Stimulated activated naive CD8-positive, alpha-beta T cell treated with anti-CD3 and anti-CD28 coated beads, Interleukin-15, Interleukin-2, amounts not matched to agents 100 ng/mL and 50 ng/mL, for 24 hours (primary cell): ENCODE results near the gene ZNHIT2.

Experiments
- H3K27ac Mint-ChIP-seq: one replicate; pipeline ENCODE4 v1.8.0; 2021; ENCODE audit warnings: mild to moderate bottlenecking, mixed read lengths
- H3K27me3 Mint-ChIP-seq: one replicate; pipeline ENCODE4 v1.8.0; 2021; ENCODE audit warnings: mixed read lengths
- H3K36me3 Mint-ChIP-seq: one replicate; pipeline ENCODE4 v1.8.0; 2021; ENCODE audit warnings: low read depth, mixed read lengths
- H3K4me1 Mint-ChIP-seq: one replicate; pipeline ENCODE4 v1.8.0; 2021; ENCODE audit warnings: low read depth, mixed read lengths
- H3K4me3 Mint-ChIP-seq: one replicate; pipeline ENCODE4 v1.8.0; 2021; ENCODE audit warnings: mild to moderate bottlenecking, mixed read lengths
- H3K9me3 Mint-ChIP-seq: one replicate; pipeline ENCODE4 v1.8.0; 2021; ENCODE audit warnings: mixed read lengths

ZNHIT2 gene

DNA sequence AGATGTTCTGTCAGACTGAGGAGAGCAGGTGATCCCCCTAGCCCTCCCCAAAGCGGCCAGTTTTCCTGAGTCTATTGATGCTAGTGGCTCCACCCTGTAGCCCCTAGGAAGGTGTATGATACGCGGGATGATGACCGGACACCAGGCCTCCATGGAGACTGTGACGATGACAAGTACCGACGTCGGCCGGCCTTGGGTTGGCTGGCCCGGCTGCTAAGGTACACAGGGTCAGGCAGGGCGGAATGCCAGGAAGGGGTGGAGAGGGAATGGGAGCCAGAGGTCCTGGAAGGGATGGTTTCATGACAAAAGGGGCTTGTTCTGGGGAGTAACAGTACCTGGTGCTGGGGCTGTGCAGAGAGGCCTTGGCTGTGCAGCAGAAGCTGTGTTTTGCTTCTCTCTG lies 30.3 kb downstream of the ZNHIT2 start:
- peaks cover 34% of the 10 kb centered on the region for H3K4me1 Mint-ChIP-seq
- no peak overlapping the region for H3K27ac Mint-ChIP-seq
- peaks cover 36% of the 10 kb centered on the region for H3K36me3 Mint-ChIP-seq
- no peaks in the 10 kb centered on the region for H3K27me3 Mint-ChIP-seq
- H3K4me3 Mint-ChIP-seq = no peak overlapping the region
- no peaks in the 10 kb centered on the region for H3K9me3 Mint-ChIP-seq

- Mint-ChIP-seq H3K4me1 (peaks cover 38% of the 10 kb centered on the region), H3K36me3 (peaks cover 40% of the 10 kb centered on the region), H3K9me3 (no peaks in the 10 kb centered on the region), H3K4me3 (no peak overlapping the region), H3K27ac (no peak overlapping the region), H3K27me3 (no peaks in the 10 kb centered on the region)
Measured at GRCh38 chr11:65086809-65087208, 30.7 kb downstream of the ZNHIT2 start.

- H3K27me3 Mint-ChIP-seq = no peaks in the 10 kb centered on the region
- peak overlapping the region; percentile 99 for H3K4me3 Mint-ChIP-seq
- H3K4me1 Mint-ChIP-seq = peaks cover 51% of the 10 kb centered on the region
- H3K9me3 Mint-ChIP-seq = no peaks in the 10 kb centered on the region
- peak overlapping the region; percentile 95 for H3K27ac Mint-ChIP-seq
- peaks cover 53% of the 10 kb centered on the region for H3K36me3 Mint-ChIP-seq
Measured at GRCh38 chr11:65085446-65085845, 32.1 kb downstream of the ZNHIT2 start.

GRCh38 chr11:65084598-65085375 lies 32.7 kb downstream of the ZNHIT2 start:
- peak overlapping the region; percentile 99 for H3K4me3 Mint-ChIP-seq
- no peaks in the 10 kb centered on the region for H3K9me3 Mint-ChIP-seq
- peaks cover 55% of the 10 kb centered on the region for H3K4me1 Mint-ChIP-seq
- H3K36me3 Mint-ChIP-seq = peaks cover 57% of the 10 kb centered on the region
- no peaks in the 10 kb centered on the region for H3K27me3 Mint-ChIP-seq
- H3K27ac Mint-ChIP-seq = peak overlapping the region; percentile 95

DNA sequence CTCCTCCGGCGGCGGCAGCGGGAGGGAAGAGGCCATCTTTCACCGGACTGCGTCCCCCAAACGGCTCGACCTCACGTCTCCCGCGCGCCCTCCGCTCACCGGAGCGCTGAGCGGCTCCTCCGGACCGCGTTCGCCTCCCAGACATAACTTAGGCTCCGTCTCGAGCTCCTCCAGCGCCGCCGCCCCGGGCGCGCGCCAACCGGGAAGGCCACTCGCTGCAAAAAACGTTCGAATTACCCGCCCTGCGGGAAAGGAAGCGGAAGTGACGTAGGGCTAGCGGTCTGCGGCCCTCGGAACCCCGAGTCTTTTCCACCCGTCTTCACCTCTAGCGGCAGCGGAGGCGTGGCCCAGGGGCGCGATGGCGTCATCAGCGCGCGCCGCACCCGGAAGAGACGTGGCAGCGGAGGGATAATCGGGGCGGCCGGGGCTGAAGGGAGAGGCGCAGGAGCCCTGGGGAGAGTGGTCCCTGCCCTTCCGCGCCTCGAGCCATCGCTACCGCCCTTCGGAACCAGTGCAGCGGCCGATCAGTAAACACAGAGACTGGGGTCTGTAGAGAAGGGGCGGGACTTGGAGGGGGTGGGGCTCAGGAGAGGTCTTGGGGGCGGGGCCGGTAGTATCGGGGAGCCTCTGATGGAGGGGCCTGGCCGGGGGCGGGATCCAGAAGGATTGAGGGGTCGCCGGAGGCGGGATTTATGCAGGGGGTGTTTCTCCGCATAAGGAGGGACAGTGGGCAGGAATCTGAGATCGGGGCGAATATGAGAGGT lies 33.5 kb downstream of the ZNHIT2 start, which contains the start of the genes CDCA5 and ZFPL1:
TSS of gene CDCA5 (minus strand) at position 207 of the 764 bp plus-strand sequence. CDS start at position 145, 62 bp downstream.
TSS of gene ZFPL1 (plus strand) at position 389 of the 764 bp plus-strand sequence. CDS start 477 bp downstream, outside the sequence.
- Mint-ChIP-seq H3K27ac (peak within 1 kb of the TSS; percentile 95), H3K4me1 (peaks cover 59% of the 10 kb centered on the region)

DNA sequence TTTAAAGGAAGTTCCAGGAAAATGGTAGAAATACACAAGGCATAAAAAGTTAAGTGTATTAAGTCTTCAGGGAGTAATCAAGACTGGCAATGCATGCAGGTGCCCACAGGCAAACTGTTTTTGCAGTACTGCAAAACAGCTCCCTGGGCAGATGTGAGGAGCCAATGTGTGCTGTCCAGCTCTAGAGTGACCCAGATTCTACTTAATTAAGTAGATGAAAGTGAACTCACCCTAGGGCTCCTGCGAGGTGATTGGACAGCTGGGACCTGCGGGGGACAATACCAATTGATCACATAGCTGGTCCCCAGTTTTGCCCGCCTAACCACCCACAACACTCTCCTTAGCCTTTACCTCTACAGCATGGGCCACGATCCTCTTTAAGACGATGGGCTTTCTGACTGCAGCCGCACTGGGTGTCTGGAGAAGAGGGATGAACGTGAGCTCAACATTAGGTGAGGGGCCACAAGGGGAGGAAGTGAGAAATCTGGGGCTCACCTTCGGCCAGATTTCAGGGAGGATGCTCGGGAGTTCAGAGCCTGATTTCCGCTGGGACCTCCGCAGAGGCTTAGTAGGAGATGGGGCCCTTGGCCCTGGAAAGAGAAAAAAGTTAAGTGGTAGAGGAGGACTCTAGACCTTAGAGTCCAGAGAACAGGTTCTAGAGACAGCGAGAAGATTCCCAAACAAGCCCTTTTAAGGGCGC lies 34.2 kb downstream of the ZNHIT2 start:
- Mint-ChIP-seq H3K27ac (peak overlapping the region; percentile 95), H3K4me1 (peaks cover 66% of the 10 kb centered on the region), H3K36me3 (peaks cover 60% of the 10 kb centered on the region), H3K4me3 (peak overlapping the region; percentile 99), H3K9me3 (no peaks in the 10 kb centered on the region), H3K27me3 (no peaks in the 10 kb centered on the region)

More for the DNA sequence above, 33.5 kb downstream of the ZNHIT2 start, which contains the start of the genes CDCA5 and ZFPL1:
- Mint-ChIP-seq H3K9me3 (no peaks in the 10 kb centered on the region), H3K27me3 (no peaks in the 10 kb centered on the region), H3K4me3 (peak within 1 kb of the TSS; percentile 99), H3K36me3 (peaks cover 60% of the 10 kb centered on the region)

GRCh38 chr11:65078786-65079342 lies 38.6 kb downstream of the ZNHIT2 start:
- H3K4me1 Mint-ChIP-seq = peaks cover 54% of the 10 kb centered on the region
- peaks cover 74% of the 10 kb centered on the region for H3K36me3 Mint-ChIP-seq
- no peaks in the 10 kb centered on the region for H3K27me3 Mint-ChIP-seq
- H3K27ac Mint-ChIP-seq = peak overlapping the region; percentile 65
- no peak overlapping the region for H3K4me3 Mint-ChIP-seq
- H3K9me3 Mint-ChIP-seq = no peaks in the 10 kb centered on the region

GRCh38 chr11:65078151-65078550 lies 39.4 kb downstream of the ZNHIT2 start:
- Mint-ChIP-seq H3K27me3 (no peaks in the 10 kb centered on the region), H3K4me3 (peak overlapping the region; percentile 20), H3K4me1 (peaks cover 47% of the 10 kb centered on the region), H3K27ac (peak overlapping the region; percentile 65), H3K36me3 (peaks cover 70% of the 10 kb centered on the region), H3K9me3 (no peaks in the 10 kb centered on the region)

- Mint-ChIP-seq H3K36me3 (peaks cover 63% of the 10 kb centered on the region), H3K4me3 (no peak overlapping the region), H3K9me3 (no peaks in the 10 kb centered on the region), H3K27ac (no peak overlapping the region), H3K4me1 (peaks cover 40% of the 10 kb centered on the region), H3K27me3 (no peaks in the 10 kb centered on the region)
Measured at GRCh38 chr11:65077451-65077850, 40.0 kb downstream of the ZNHIT2 start.

DNA sequence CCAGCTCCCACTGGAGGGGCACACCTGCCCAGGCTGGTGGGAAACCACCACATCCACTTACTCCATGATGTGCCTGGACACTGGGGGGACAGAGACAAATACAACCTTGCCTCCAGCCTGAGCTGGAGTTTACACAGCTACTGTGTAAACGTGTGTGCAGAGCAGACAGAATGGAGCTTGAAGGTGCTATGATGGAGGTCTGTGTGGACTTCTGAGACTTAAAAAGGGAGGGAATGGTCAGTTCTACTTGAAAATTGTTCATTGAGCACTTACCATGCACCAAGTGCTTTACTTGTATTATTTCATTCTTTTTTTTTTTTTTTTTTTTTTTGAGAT lies 44.9 kb downstream of the ZNHIT2 start:
- peaks cover 22% of the 10 kb centered on the region for H3K36me3 Mint-ChIP-seq

GRCh38 chr11:65071907-65072630 lies 45.4 kb downstream of the ZNHIT2 start:
- Mint-ChIP-seq H3K27ac (no peak overlapping the region), H3K4me3 (no peak overlapping the region), H3K27me3 (no peaks in the 10 kb centered on the region), H3K4me1 (no peaks in the 10 kb centered on the region), H3K36me3 (peaks cover 17% of the 10 kb centered on the region), H3K9me3 (no peaks in the 10 kb centered on the region)

More for the DNA sequence above, 44.9 kb downstream of the ZNHIT2 start:
- H3K4me3 Mint-ChIP-seq = no peak overlapping the region
- no peaks in the 10 kb centered on the region for H3K9me3 Mint-ChIP-seq
- no peaks in the 10 kb centered on the region for H3K27me3 Mint-ChIP-seq
- no peaks in the 10 kb centered on the region for H3K4me1 Mint-ChIP-seq
- no peak overlapping the region for H3K27ac Mint-ChIP-seq

DNA sequence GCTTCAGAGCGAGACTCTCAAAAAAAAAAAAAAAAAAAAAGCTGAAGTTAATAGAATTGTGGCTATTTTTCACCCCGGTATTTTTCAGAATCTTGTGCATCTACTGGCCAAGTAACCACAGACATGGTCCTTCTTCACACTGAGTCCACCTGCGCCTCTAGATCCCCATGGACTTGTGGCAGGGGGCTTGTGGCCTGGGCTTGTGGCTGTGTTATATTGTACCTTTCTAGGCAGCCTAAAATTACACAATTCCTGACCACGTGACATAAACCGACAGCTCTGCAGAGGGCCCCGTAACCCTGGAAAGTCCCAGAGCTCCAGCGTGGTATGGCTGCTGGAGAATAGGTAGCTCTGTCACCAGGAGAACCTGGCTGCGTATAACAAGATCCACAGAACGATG lies 48.3 kb downstream of the ZNHIT2 start:
- Mint-ChIP-seq H3K9me3 (no peaks in the 10 kb centered on the region), H3K4me3 (no peak overlapping the region), H3K27ac (no peak overlapping the region), H3K4me1 (no peaks in the 10 kb centered on the region), H3K27me3 (no peaks in the 10 kb centered on the region), H3K36me3 (no peaks in the 10 kb centered on the region)

DNA sequence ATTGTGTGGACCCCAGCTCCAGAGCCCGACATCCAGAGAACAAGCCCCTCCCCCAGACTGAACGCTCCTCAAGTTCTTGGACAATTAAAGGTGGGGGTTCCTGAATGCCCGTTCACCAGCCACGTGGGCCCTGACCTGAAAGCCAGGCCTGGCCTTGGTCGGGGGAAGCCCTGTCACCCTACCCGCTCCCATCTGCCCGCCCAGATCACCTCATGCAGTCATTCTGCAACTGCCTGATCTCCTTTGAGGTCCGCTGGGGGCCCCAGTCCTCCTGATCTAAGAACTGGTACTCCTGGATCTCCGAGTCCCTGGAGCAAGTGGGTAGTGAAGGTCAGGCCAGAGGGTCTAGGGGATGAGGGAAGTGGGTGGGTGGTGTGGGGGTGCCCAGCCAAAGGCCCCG lies 50.1 kb downstream of the ZNHIT2 start:
- Mint-ChIP-seq H3K4me1 (no peaks in the 10 kb centered on the region), H3K36me3 (no peaks in the 10 kb centered on the region), H3K27me3 (no peaks in the 10 kb centered on the region), H3K27ac (no peak overlapping the region), H3K4me3 (no peak overlapping the region), H3K9me3 (no peaks in the 10 kb centered on the region)

- Mint-ChIP-seq H3K36me3 (no peaks in the 10 kb centered on the region), H3K4me1 (peaks cover 3% of the 10 kb centered on the region), H3K27me3 (no peaks in the 10 kb centered on the region), H3K9me3 (no peaks in the 10 kb centered on the region), H3K4me3 (no peak overlapping the region), H3K27ac (no peak overlapping the region)
Measured at GRCh38 chr11:65066805-65067291, 50.7 kb downstream of the ZNHIT2 start.
